Measurements from ENCODE around the gene C17orf107. TPM values are rescaled to one million over a fixed set of nuclear protein-coding genes. Genes with fewer than 3 reads are reported as not detected.

C17orf107 gene
- total RNA-seq, 2 donors from 2014 or later, result 5.2 to 11.9 TPM

GRCh38 chr17:4933646-4934045 is 34.3 kb downstream of the C17orf107 start:
- WGBS, 2 donors, result 60 to 62% methylated on average over 9 to 15 of the region's 16 CpGs
- H3K4me3 ChIP-seq, result no peak overlapping the region
- DNase-seq (no peak), ATAC-seq (no peak)
- TF ChIP-seq POLR2A (IDR thresholded peaks at IDR 0.05) (no peak), CTCF (IDR thresholded peaks at IDR 0.05) (no peak)
- intact Hi-C loops (cut with DNase I), result no loop called here
- H3K9me3 ChIP-seq, result no peaks in the 10 kb centered on the region
- peaks cover 0 to 9% of the 10 kb centered on the region in 2 donors for H3K36me3 ChIP-seq (replicated peaks in 1 of 2; ENCODE audit: insufficient read depth in 1 of 2, low read depth in 2 of 2)
- H3K27ac ChIP-seq, result no peak overlapping the region
- no peaks in the 10 kb centered on the region for H3K27me3 ChIP-seq
- H3K4me1 ChIP-seq, result peaks cover 12% of the 10 kb centered on the region

- Histone ChIP-seq H3K27ac (no peak overlapping the region), H3K9me3 (no peaks in the 10 kb centered on the region), H3K4me1 (peaks cover 18% of the 10 kb centered on the region), H3K4me3 (no peak overlapping the region), H3K36me3 (replicated peaks in 1 of 2; ENCODE audit: insufficient read depth in 1 of 2, low read depth in 2 of 2) (peaks cover 0 to 9% of the 10 kb centered on the region in 2 donors), H3K27me3 (no peaks in the 10 kb centered on the region)
- intact Hi-C loops (cut with DNase I), result no loop called here
- 18 to 27% methylated on average over 12 to 14 of the region's 14 CpGs for WGBS, 2 donors
- ATAC-seq (peak; percentile 9), DNase-seq (peak in 3 of 4 donors; percentile 33 to 52 (median 35))
- TF ChIP-seq POLR2A (IDR thresholded peaks at IDR 0.05), result no peak
- TF ChIP-seq CTCF (IDR thresholded peaks at IDR 0.05), result peak in 1 of 7 experiments; percentile 21
Observed at GRCh38 chr17:4934173-4934979, 35.0 kb downstream of the C17orf107 start.

- peaks cover 18% of the 10 kb centered on the region for H3K4me1 ChIP-seq
- no peak overlapping the region for H3K27ac ChIP-seq
- peaks cover 0 to 9% of the 10 kb centered on the region in 2 donors for H3K36me3 ChIP-seq (replicated peaks in 1 of 2; ENCODE audit: insufficient read depth in 1 of 2, low read depth in 2 of 2)
- no peaks in the 10 kb centered on the region for H3K9me3 ChIP-seq
- H3K27me3 ChIP-seq, result no peaks in the 10 kb centered on the region
- ATAC-seq (no peak), DNase-seq (no peak)
- no peak overlapping the region for H3K4me3 ChIP-seq
- TF ChIP-seq CTCF (IDR thresholded peaks at IDR 0.05), result no peak
- TF ChIP-seq POLR2A (IDR thresholded peaks at IDR 0.05), result no peak
- intact Hi-C loops (cut with DNase I), result no loop called here
Observed at GRCh38 chr17:4935650-4936049, 36.3 kb downstream of the C17orf107 start.

GRCh38 chr17:4936436-4936835 is 37.1 kb downstream of the C17orf107 start:
- peaks cover 0 to 9% of the 10 kb centered on the region in 2 donors for H3K36me3 ChIP-seq (replicated peaks in 1 of 2; ENCODE audit: insufficient read depth in 1 of 2, low read depth in 2 of 2)
- WGBS, 2 donors, result 83 to 92% methylated on average over 3 of the region's 3 CpGs
- DNase-seq (no peak), ATAC-seq (no peak)
- TF ChIP-seq CTCF (IDR thresholded peaks at IDR 0.05) (no peak), POLR2A (IDR thresholded peaks at IDR 0.05) (no peak)
- H3K4me1 ChIP-seq, result peaks cover 25% of the 10 kb centered on the region
- no peak overlapping the region for H3K27ac ChIP-seq
- no peaks in the 10 kb centered on the region for H3K9me3 ChIP-seq
- no peak overlapping the region for H3K4me3 ChIP-seq
- intact Hi-C loops (cut with DNase I), result no loop called here
- no peaks in the 10 kb centered on the region for H3K27me3 ChIP-seq

- DNase-seq (no peak), ATAC-seq (no peak)
- peaks cover 30% of the 10 kb centered on the region for H3K4me1 ChIP-seq
- H3K27ac ChIP-seq, result no peak overlapping the region
- WGBS, 2 donors, result 90 to 94% methylated on average over 16 of the region's 16 CpGs
- TF ChIP-seq POLR2A (IDR thresholded peaks at IDR 0.05), result no peak
- TF ChIP-seq CTCF (IDR thresholded peaks at IDR 0.05), result no peak
- H3K9me3 ChIP-seq, result no peaks in the 10 kb centered on the region
- peaks cover 0 to 9% of the 10 kb centered on the region in 2 donors for H3K36me3 ChIP-seq (replicated peaks in 1 of 2; ENCODE audit: insufficient read depth in 1 of 2, low read depth in 2 of 2)
- H3K27me3 ChIP-seq, result no peaks in the 10 kb centered on the region
- intact Hi-C loops (cut with DNase I), result no loop called here
- no peak overlapping the region for H3K4me3 ChIP-seq
Observed at GRCh38 chr17:4937553-4937952, 38.2 kb downstream of the C17orf107 start.

All from body of pancreas (tissue), 4 donors.